Activated CD8-positive, alpha-beta memory T cell treated with anti-CD3 and anti-CD28 coated beads, Interleukin-2, amount 50 U/mL, for 1 hour (primary cell): ENCODE data around the gene NEURL1B.
"Not testable (repeated sequence)": the region's sequence is repeated elsewhere in the genome, so short reads cannot be mapped to it uniquely, and the experiment has no call there.

Experiments
- DNase-seq: peaks from one replicate; pipeline ENCODE4 v3.0.0-alpha.2; 2020; ENCODE audit errors: extremely low read depth

NEURL1B gene

GRCh38 chr5:172640822-172641358 is at the start of gene NEURL1B:
NEURL1B (plus strand) TSS chr5:172641263; CDS start chr5:172641407, 144 bp downstream.
- no peak for DNase-seq

GRCh38 chr5:172591636-172592035 is 49.4 kb upstream of the NEURL1B start:
- DNase-seq: no peak

- DNase-seq: no peak
Observed at GRCh38 chr5:172592881-172593280, 48.2 kb upstream of the NEURL1B start.

- DNase-seq: no peak
Observed at GRCh38 chr5:172593306-172593705, 47.8 kb upstream of the NEURL1B start.

- DNase-seq: no peak
Observed at GRCh38 chr5:172593721-172594235, 47.3 kb upstream of the NEURL1B start.

- DNase-seq: no peak
Observed at GRCh38 chr5:172594431-172594830, 46.6 kb upstream of the NEURL1B start.

- DNase-seq: no peak
Observed at GRCh38 chr5:172594867-172595466, 46.1 kb upstream of the NEURL1B start.

- DNase-seq: no peak
Observed at GRCh38 chr5:172595596-172596455, 45.2 kb upstream of the NEURL1B start.

GRCh38 chr5:172596638-172597231 is 44.3 kb upstream of the NEURL1B start:
- DNase-seq: no peak

- no peak for DNase-seq
Observed at GRCh38 chr5:172597755-172598155, 43.3 kb upstream of the NEURL1B start.

- DNase-seq: no peak
Observed at GRCh38 chr5:172598251-172599203, 42.5 kb upstream of the NEURL1B start.

- no peak for DNase-seq
Observed at GRCh38 chr5:172599204-172599567, 41.9 kb upstream of the NEURL1B start.

- no peak for DNase-seq
Observed at GRCh38 chr5:172600571-172600970, 40.5 kb upstream of the NEURL1B start.

- DNase-seq: not testable (repeated sequence)
Observed at GRCh38 chr5:172601576-172601975, 39.5 kb upstream of the NEURL1B start.

GRCh38 chr5:172602783-172603231 is 38.3 kb upstream of the NEURL1B start:
- DNase-seq: no peak

- DNase-seq: no peak
Observed at GRCh38 chr5:172603251-172603806, 37.7 kb upstream of the NEURL1B start.

- no peak for DNase-seq
Observed at GRCh38 chr5:172605466-172605865, 35.6 kb upstream of the NEURL1B start.

GRCh38 chr5:172606156-172606785 is 34.8 kb upstream of the NEURL1B start:
- DNase-seq: no peak

GRCh38 chr5:172607213-172607793 is 33.8 kb upstream of the NEURL1B start:
- no peak for DNase-seq

GRCh38 chr5:172608773-172609172 is 32.3 kb upstream of the NEURL1B start:
- DNase-seq: no peak
